ENCODE measurements around the gene APBA1. TPM values are rescaled to one million over a fixed set of nuclear protein-coding genes. Genes with fewer than 3 reads are reported as not detected.

Gene APBA1
- total and polyA plus RNA-seq, 9 of the 15 experiments (the other 6 are each of a cell fraction or from before 2014, with no cell fraction given), result 0.01 to 0.02 TPM; not detected in 7

DNA sequence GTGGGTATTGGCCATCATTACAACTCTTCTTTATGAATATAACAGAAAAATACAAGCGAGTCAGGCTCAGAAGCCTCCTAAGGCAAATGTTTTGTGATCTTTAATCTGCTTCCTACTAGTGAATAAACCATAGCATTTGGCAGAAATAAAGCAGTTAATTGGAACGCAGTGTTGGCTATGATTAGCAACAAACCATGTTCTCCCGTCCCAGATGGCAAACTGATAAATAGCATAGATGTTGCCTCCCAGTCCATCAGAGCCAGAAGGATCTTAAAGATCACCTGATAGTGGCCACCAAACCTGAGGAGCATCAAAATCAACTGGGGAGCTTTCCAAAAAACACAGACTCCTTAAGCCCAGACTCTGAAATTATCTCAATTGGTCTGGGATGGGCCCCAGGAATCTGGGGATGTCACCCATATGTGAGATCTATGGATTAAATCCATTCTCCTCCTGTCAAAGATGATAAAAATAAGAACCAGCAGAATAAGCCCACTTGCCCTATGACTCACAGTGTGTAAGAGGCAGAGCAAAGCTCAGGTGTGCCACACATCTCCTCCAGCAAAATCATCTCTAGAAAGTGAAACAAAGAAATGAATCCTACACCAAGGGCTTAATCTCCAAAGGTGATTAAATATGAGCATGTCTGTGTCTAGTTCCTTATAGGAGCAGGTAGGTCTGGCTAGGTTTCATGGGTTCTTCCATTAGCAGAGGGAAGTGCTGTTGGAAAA, 50.3 kb downstream of the APBA1 start:
- Histone ChIP-seq H3K9ac (ENCODE audit: insufficient read depth in 1 of 2, low read depth in 2 of 2, low read length in 2 of 2) (no peak overlapping the region), H3K4me3 (no peak overlapping the region), H3K9me1 (ENCODE audit: control insufficient read depth, insufficient read depth, low read length) (no peaks in the 10 kb centered on the region), H3K36me3 (ENCODE audit: control insufficient read depth, insufficient read depth, low read length) (no peaks in the 10 kb centered on the region), H3K9me3 (replicated peaks; ENCODE audit: control insufficient read depth, insufficient read depth, low read depth, low read length) (no peaks in the 10 kb centered on the region), H3K27ac (ENCODE audit: extremely low read depth, low read depth, low read length) (no peak overlapping the region), H2AFZ (ENCODE audit: low read depth, low read length) (no peak overlapping the region), H3K79me2 (ENCODE audit: control insufficient read depth, insufficient read depth, low read length) (no peaks in the 10 kb centered on the region), H3K27me3 (ENCODE audit: control insufficient read depth in 2 of 2, insufficient read depth in 2 of 2, low read length in 2 of 2) (no peaks in the 10 kb centered on the region; a peak in 1 of 5 replicates), H3K4me2 (ENCODE audit: insufficient read depth, low read length) (no peak overlapping the region), H3K4me1 (replicated peaks in 1 of 2; ENCODE audit: control insufficient read depth in 2 of 2, insufficient read depth in 2 of 2, low read length in 2 of 2) (no peaks in the 10 kb centered on the region), H4K20me1 (replicated peaks; ENCODE audit: control insufficient read depth, insufficient read depth, low read length) (no peaks in the 10 kb centered on the region)
- DNase-seq (ENCODE audit: extremely low read depth in 1 of 4, low spot score in 3 of 4), result no peak
- BruUV-seq (replicated peaks), result no TSS peak
- intact Hi-C loops (cut with micrococcal nuclease), result no loop called here
- ChIA-PET POLR2A (no interaction called here), CTCF (ENCODE audit: low intra/inter-chr PET ratio) (no interaction called here)
- 0% methylated on average over 3 of the region's 3 CpGs for WGBS (ENCODE audit: insufficient coverage, low coverage, missing lambda C conversion rate)
- in situ Hi-C loops (cut with MboI), result no loop called here
- no peak for FAIRE-seq
- ATAC-seq, result no peak
- no peak for TF ChIP-seq TGIF2 (CRISPR knock-in tag; IDR thresholded peaks at IDR 0.05)
- no peak for TF ChIP-seq ERF (CRISPR knock-in tag; IDR thresholded peaks at IDR 0.05)
- no peak for TF ChIP-seq TOE1 (IDR thresholded peaks at IDR 0.05; ENCODE audit: borderline replicate concordance)
- TF ChIP-seq TOE1 (CRISPR knock-in tag; IDR thresholded peaks at IDR 0.05; ENCODE audit: borderline replicate concordance, low read depth), result no peak
- TF ChIP-seq, protein P1, sequence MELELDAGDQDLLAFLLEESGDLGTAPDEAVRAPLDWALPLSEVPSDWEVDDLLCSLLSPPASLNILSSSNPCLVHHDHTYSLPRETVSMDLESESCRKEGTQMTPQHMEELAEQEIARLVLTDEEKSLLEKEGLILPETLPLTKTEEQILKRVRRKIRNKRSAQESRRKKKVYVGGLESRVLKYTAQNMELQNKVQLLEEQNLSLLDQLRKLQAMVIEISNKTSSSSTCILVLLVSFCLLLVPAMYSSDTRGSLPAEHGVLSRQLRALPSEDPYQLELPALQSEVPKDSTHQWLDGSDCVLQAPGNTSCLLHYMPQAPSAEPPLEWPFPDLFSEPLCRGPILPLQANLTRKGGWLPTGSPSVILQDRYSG (tag; conservative IDR thresholded peaks at IDR 0.05; ENCODE audit: low read depth), result no peak
- TF ChIP-seq DPF2 (IDR thresholded peaks at IDR 0.05), result no peak
- TF ChIP-seq SAFB2 (IDR thresholded peaks at IDR 0.05; ENCODE audit: borderline replicate concordance, low read depth, low read length, severe bottlenecking), result no peak
- no peak for TF ChIP-seq ZZZ3 (IDR thresholded peaks at IDR 0.05)
- TF ChIP-seq, protein P2, sequence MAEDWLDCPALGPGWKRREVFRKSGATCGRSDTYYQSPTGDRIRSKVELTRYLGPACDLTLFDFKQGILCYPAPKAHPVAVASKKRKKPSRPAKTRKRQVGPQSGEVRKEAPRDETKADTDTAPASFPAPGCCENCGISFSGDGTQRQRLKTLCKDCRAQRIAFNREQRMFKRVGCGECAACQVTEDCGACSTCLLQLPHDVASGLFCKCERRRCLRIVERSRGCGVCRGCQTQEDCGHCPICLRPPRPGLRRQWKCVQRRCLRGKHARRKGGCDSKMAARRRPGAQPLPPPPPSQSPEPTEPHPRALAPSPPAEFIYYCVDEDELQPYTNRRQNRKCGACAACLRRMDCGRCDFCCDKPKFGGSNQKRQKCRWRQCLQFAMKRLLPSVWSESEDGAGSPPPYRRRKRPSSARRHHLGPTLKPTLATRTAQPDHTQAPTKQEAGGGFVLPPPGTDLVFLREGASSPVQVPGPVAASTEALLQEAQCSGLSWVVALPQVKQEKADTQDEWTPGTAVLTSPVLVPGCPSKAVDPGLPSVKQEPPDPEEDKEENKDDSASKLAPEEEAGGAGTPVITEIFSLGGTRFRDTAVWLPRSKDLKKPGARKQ (CRISPR knock-in tag; IDR thresholded peaks at IDR 0.05), result no peak
- TF ChIP-seq ZNF644 (tag; IDR thresholded peaks at IDR 0.05; ENCODE audit: low read depth), result no peak
- TF ChIP-seq ZBTB8A (IDR thresholded peaks at IDR 0.05; ENCODE audit: partially characterized antibody), result no peak
- TF ChIP-seq, protein P3, sequence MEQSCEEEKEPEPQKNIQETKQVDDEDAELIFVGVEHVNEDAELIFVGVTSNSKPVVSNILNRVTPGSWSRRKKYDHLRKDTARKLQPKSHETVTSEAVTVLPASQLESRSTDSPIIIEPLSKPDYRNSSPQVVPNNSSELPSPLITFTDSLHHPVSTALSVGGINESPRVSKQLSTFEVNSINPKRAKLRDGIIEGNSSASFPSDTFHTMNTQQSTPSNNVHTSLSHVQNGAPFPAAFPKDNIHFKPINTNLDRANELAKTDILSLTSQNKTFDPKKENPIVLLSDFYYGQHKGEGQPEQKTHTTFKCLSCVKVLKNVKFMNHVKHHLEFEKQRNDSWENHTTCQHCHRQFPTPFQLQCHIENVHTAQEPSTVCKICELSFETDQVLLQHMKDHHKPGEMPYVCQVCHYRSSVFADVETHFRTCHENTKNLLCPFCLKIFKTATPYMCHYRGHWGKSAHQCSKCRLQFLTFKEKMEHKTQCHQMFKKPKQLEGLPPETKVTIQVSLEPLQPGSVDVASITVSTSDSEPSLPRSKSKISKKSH (CRISPR knock-in tag; IDR thresholded peaks at IDR 0.05), result no peak
- no peak for TF ChIP-seq ZNF785 (CRISPR knock-in tag; IDR thresholded peaks at IDR 0.05)
- TF ChIP-seq, protein P4, sequence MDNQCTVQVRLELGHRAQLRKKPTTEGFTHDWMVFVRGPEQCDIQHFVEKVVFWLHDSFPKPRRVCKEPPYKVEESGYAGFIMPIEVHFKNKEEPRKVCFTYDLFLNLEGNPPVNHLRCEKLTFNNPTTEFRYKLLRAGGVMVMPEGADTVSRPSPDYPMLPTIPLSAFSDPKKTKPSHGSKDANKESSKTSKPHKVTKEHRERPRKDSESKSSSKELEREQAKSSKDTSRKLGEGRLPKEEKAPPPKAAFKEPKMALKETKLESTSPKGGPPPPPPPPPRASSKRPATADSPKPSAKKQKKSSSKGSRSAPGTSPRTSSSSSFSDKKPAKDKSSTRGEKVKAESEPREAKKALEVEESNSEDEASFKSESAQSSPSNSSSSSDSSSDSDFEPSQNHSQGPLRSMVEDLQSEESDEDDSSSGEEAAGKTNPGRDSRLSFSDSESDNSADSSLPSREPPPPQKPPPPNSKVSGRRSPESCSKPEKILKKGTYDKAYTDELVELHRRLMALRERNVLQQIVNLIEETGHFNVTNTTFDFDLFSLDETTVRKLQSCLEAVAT (IDR thresholded peaks at IDR 0.05), result no peak
